Activated CD4-positive, alpha-beta T cell treated with anti-CD3 and anti-CD28 coated beads, Interleukin-2, amount 50 U/mL, for 24 hours (primary cell): ENCODE results near the gene RERE.

Experiments used
- DNase-seq, 2 donors: peaks; one replicate each; pipeline ENCODE4 v3.0.0-alpha.2; 2020; ENCODE audit warnings: low read depth in 1 of 2, low spot score in 1 of 2

Gene RERE

DNA sequence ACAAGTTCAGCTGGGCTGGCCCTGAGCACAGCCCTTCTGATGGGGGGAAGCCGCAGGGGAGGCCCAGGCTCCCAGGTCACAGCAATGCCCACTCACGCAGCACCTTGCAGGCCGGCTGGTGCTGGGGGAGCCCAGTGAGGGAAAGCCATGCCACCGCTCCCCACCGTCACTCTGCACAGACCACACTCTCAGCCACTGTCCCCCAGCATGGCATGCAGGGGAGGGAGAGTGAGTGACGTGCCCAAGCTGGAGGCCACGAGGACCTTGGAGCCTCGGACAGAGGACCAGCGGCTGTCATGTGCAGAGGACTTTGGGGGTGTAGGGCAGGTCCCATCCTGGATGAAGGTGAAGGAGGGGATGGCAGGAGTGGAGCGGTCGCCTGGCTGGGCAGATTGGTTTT lies 474.4 kb downstream of the RERE start:
- DNase-seq: no peak

DNA sequence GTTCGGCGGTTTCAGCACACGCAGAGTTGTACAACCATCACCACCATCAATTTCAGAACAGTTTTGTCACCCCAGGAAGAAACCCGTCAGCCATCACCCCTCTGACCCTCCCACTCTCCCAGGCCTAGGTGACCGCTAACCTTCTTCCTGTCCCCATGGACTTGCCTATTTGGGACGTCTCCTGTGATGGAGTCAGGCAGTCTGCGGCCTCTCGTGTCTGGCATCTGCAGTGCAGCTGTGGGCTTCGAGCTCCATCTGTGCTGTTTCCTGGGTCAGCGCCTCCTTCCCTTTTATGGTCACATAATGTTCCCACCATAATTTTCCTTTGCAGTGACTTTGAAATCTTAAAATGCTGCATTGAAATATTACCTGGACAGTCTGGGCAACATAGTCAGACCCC lies 475.1 kb downstream of the RERE start:
- DNase-seq: no peak

GRCh38 chr1:8340448-8340847 lies 477.0 kb downstream of the RERE start:
- DNase-seq: no peak

DNA sequence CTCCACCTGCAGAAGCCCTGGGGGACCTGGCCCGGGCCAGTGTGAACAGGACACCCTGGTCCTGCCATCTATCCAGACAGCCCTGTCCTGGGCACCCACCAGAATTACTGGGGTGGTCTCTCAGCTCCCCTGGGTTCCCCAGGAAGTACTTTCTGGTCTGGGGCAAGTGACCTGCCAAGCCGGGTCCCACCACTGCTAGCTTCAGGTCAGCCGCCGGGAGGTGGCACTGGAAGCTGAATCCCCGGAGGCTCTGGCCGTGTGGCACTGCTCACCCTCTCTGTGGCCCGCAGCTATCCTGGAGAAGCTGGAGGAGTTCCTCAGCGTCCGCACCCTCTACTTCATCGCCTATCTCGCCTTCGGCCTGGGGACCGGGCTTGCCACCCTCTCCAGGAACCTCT lies 478.2 kb downstream of the RERE start:
- DNase-seq: no peak

DNA sequence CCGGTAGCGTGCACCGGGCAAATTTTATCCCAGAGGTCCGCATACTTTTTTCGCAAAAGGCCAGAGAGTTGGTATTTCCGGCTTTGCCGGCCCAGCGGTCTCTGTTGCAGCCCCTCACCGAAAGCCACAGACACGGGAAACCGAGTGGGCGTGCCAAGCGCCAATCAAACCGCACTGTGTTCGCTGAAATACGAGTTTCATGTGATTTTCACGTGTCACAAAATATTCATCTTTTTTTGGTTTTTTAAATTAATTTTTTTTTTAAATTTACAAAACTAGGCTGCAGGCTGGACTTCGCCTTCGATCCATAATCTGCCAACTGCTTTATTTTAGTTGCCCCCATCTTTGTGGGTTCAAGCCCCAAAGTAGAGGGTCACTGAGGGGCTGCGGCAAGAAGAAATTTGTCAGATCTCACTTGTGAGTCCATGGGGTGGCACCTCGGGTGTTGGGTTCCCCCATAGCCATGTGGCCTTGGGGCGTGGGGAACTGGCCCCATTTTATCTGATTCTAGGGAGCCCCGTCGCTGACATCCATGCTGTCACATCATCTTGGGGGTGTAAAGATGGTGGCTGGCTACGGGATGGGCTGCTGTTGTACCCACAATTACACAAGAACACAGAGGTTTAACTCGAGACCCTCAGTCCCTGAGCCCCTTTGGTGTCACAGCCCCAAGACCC lies 478.8 kb downstream of the RERE start:
- DNase-seq: no peak

GRCh38 chr1:8337776-8338525 lies 479.5 kb downstream of the RERE start:
- DNase-seq: no peak

DNA sequence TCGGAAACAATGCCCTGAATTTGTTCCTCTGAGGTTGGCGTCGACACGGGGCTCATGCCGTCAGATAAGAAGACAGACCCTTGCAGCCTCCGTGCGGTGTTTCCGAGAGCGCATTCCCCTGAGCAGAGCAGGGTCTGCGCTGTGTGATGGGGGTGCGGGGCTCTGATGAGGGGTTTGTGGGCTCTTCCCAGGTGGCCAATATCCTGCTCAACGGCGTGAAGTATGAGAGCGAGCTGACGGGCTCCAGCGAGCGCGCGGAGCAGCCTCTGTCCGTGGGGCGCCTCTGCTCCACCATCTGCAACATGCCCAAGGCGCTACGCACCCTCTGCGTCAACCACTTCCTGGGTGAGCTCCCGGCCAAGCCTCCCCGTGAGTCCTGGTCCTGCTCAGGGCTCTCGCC lies 482.2 kb downstream of the RERE start:
- no peak for DNase-seq

GRCh38 chr1:8334106-8334851 lies 483.2 kb downstream of the RERE start:
- DNase-seq: no peak

GRCh38 chr1:8333246-8333987 lies 484.0 kb downstream of the RERE start:
- DNase-seq: no peak

GRCh38 chr1:8332806-8333205 lies 484.6 kb downstream of the RERE start:
- no peak for DNase-seq

DNA sequence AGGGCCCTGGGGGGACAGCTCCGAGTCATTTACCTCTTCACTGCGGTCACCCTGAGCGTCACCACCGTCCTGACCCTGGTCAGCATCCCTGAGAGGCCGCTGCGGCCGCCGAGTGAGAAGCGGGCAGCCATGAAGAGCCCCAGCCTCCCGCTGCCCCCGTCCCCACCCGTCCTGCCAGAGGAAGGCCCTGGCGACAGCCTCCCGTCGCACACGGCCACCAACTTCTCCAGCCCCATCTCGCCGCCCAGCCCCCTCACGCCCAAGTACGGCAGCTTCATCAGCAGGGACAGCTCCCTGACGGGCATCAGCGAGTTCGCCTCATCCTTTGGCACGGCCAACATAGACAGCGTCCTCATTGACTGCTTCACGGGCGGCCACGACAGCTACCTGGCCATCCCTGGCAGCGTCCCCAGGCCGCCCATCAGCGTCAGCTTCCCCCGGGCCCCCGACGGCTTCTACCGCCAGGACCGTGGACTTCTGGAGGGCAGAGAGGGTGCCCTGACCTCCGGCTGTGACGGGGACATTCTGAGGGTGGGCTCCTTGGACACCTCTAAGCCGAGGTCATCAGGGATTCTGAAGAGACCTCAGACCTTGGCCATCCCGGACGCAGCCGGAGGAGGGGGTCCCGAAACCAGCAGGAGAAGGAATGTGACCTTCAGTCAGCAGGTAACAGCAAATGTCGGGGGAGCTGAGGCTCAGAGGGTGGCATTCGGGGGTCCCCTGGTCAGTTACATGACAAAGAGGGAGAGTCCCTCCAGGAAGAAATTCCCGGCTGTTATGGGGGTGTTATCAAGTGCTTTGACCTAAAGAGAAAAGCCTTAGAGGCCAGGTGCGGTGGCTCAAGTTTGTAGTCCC lies 486.9 kb downstream of the RERE start:
- no peak for DNase-seq

GRCh38 chr1:8329858-8330257 lies 487.6 kb downstream of the RERE start:
- no peak for DNase-seq

- DNase-seq: no peak
These were observed 488.0 kb downstream of the RERE start for GRCh38 chr1:8329439-8329838.

GRCh38 chr1:8328271-8328670 lies 489.2 kb downstream of the RERE start:
- no peak for DNase-seq

DNA sequence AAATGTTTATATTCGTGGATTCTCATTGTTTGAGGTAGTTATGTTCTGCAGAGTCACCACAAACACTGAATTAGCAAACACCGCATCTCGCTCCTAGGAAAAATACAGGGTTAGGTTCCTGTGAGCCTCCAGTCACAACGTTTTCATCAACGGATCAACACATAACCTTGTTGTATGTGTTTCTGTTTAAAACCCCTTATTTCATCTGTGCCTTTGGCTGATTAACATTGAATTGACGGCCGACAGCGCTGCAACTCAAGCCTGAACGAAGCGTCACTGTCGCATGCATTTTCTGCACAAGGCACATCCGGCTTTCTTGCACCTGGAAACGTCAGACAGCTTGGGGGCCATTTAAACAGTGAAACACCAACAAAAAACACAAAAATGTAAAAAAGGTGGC lies 491.2 kb downstream of the RERE start:
- no peak for DNase-seq

- DNase-seq: no peak
These were observed 491.7 kb downstream of the RERE start for GRCh38 chr1:8325771-8326170.

GRCh38 chr1:8324176-8324810 lies 493.1 kb downstream of the RERE start:
- DNase-seq: no peak

GRCh38 chr1:8323706-8324105 lies 493.7 kb downstream of the RERE start:
- DNase-seq: no peak

DNA sequence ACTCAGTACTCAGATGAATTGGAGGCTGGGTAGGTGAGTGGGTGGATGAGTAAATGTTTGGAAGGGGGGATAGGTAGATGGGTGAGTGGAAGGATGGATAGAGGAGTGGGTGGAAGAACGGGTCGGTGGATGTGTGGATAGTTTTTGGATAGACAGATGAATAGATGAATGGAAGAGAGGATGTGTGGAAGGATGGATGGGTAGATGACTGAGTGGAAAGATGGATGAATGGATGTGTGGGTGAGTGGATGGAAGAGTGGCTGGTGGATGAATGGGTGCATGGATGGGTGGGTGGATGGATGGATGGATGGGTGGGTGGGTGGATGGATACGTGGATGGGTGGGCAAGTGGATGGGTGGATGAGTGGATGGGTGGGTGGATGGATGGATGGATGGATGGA lies 495.8 kb downstream of the RERE start:
- no peak for DNase-seq

GRCh38 chr1:8318436-8318835 lies 499.0 kb downstream of the RERE start:
- DNase-seq: no peak
